K562 (cell line): ENCODE results near the gene ZKSCAN5. TPM values are rescaled to one million over a fixed set of nuclear protein-coding genes. Genes with fewer than 3 reads are reported as not detected.

ENCODE experiments used
- BRD9 ChIP-seq: fragments of 450-650 bp; IDR thresholded peaks from 2 replicates; pipeline ENCODE4 v1.6.1; 2018; ENCODE audit warnings: low read depth; ENCODE audit not compliant: partially characterized antibody
- BRF1 ChIP-seq: IDR thresholded peaks from 3 replicates; pipeline ENCODE4 v1.6.1; 2011; ENCODE audit warnings: borderline replicate concordance, mild to moderate bottlenecking; ENCODE audit not compliant: insufficient read length; ENCODE audit errors: extremely low read depth
- CBX8 ChIP-seq: fragments of 200-600 bp; sonication (generic); IDR thresholded peaks from 2 replicates; pipeline ENCODE4 v1.6.1; 2012; ENCODE audit warnings: borderline replicate concordance, mixed run types, low read depth, mild to moderate bottlenecking, moderate library complexity, mixed read lengths, low read length, control low read depth, inconsistent platforms; ENCODE audit not compliant: poor library complexity, severe bottlenecking; ENCODE audit errors: extremely low read depth
- CEBPB ChIP-seq: fragments of 450-650 bp; IDR thresholded peaks from 2 replicates; pipeline ENCODE4 v1.6.1; 2016; ENCODE audit warnings: missing genetic modification characterization, missing compliant biosample characterization
- DPF2 ChIP-seq: fragments of 450-650 bp; IDR thresholded peaks from 2 replicates; pipeline ENCODE4 v1.6.1; 2016
- ELF1 ChIP-seq: fragments of 200-800 bp; sonication (Bioruptor generic); IDR thresholded peaks from 2 replicates; pipeline ENCODE4 v1.6.1; 2016; ENCODE audit warnings: missing genetic modification characterization, missing compliant biosample characterization
- FOS ChIP-seq: IDR thresholded peaks from 3 replicates; pipeline ENCODE4 v1.6.1; 2011; ENCODE audit not compliant: insufficient read length; ENCODE audit errors: extremely low read depth
- HDAC1 ChIP-seq, 2 experiments: fragments of 450-650 bp; IDR thresholded peaks; 2 replicates each; pipeline ENCODE4 v1.6.1; 2016 to 2017; ENCODE audit warnings: inconsistent platforms in 1 of 2, mild to moderate bottlenecking in 1 of 2, moderate library complexity in 1 of 2
- KDM2B ChIP-seq: fragments of 250-450 bp; sonication (Bioruptor Pico); IDR thresholded peaks from 2 replicates; pipeline ENCODE4 v1.8.0; 2021; ENCODE audit warnings: mild to moderate bottlenecking, moderate library complexity
- KLF13 ChIP-seq: fragments of 450-650 bp; IDR thresholded peaks from 2 replicates; pipeline ENCODE4 v1.6.1; 2016; ENCODE audit warnings: missing genetic modification characterization, low read depth, mild to moderate bottlenecking, missing compliant biosample characterization, moderate library complexity, borderline replicate concordance
- MCM2 ChIP-seq: fragments of 450-650 bp; IDR thresholded peaks from 2 replicates; pipeline ENCODE4 v1.6.1; 2017; ENCODE audit warnings: low read depth, mild to moderate bottlenecking
- MYNN ChIP-seq, 2 experiments: sonication (generic); formaldehyde crosslinking in 1 of 2; IDR thresholded peaks; 2 replicates each; pipeline versions ENCODE4 v1.5.0 to v1.6.1; 2016 to 2020; ENCODE audit warnings: antibody characterized with exemption in 1 of 2, missing genetic modification reagents in 1 of 2
- NCOA4 ChIP-seq: fragments of 450-650 bp; IDR thresholded peaks from 2 replicates; pipeline ENCODE4 v1.6.1; 2018; ENCODE audit warnings: mild to moderate bottlenecking; ENCODE audit not compliant: partially characterized antibody
- NCOR1 ChIP-seq: fragments of 450-650 bp; IDR thresholded peaks from 2 replicates; pipeline ENCODE4 v1.6.1; 2016; ENCODE audit warnings: mild to moderate bottlenecking, moderate library complexity
- NFIX ChIP-seq: fragments of 250-450 bp; sonication (Bioruptor Pico); IDR thresholded peaks from 2 replicates; pipeline ENCODE4 v1.4.0; 2020; ENCODE audit warnings: low read depth, mild to moderate bottlenecking, moderate library complexity
- POLR3G ChIP-seq: IDR thresholded peaks from 2 replicates; pipeline ENCODE4 v1.6.1; 2011; ENCODE audit not compliant: insufficient read length, insufficient replicate concordance; ENCODE audit errors: extremely low read depth
- STAT5B ChIP-seq: fragments of 250-450 bp; sonication (Bioruptor Pico); IDR thresholded peaks from 2 replicates; pipeline ENCODE4 v1.8.0; 2021; ENCODE audit warnings: mild to moderate bottlenecking, inconsistent platforms
- ZFP30 ChIP-seq: fragments of 250-450 bp; sonication (Bioruptor Pico); IDR thresholded peaks from 2 replicates; pipeline ENCODE4 v1.8.0; 2022; ENCODE audit warnings: moderate library complexity, mild to moderate bottlenecking, inconsistent platforms, borderline replicate concordance
- ZNF232 ChIP-seq: sonication (generic); formaldehyde crosslinking; IDR thresholded peaks from 2 replicates; pipeline ENCODE4 v1.8.0; 2022; ENCODE audit warnings: mild to moderate bottlenecking, missing genetic modification reagents
- ZNF57 ChIP-seq: fragments of 450-650 bp; formaldehyde crosslinking; IDR thresholded peaks from 2 replicates; pipeline ENCODE4 v1.4.0; 2020; ENCODE audit warnings: mild to moderate bottlenecking, moderate library complexity
- polyA plus RNA-seq, 8 experiments: library from polyadenylated mRNA; depleted of rRNA in 4 of 8; stranded (reverse) in 5 of 8; unstranded in 3 of 8; fragments of >200 nt; fragmentation: Nextera tagmentation in 2 of 8; fragmentation: Illumina TruSeq in 1 of 8; extraction: Ambion mirVana in 2 of 8; extraction: Trizol in 1 of 8; gene quantifications; 2 replicates each; pipeline versions ENCODE4 v1.2.1 to v1.2.3, GENCODE V29; 2011 to 2014; ENCODE audit warnings: inconsistent platforms in 1 of 8, missing spikeins in 1 of 8
- total RNA-seq, 7 experiments: library from RNA; depleted of rRNA in 6 of 7; stranded (reverse); fragments of >200 nt in 6 of 7; fragmentation: Illumina TruSeq in 2 of 7; extraction: Trizol in 2 of 7; gene quantifications; 2 replicates each; pipeline versions ENCODE4 v1.2.1 to v1.2.3, GENCODE V29; 2011 to 2021; ENCODE audit warnings: low replicate concordance in 1 of 7
- TF ChIP-seq, protein P1 (sequence below), 2 experiments: fragments of 450-650 bp; IDR thresholded peaks; 2 replicates each; pipeline ENCODE4 v1.6.1; 2016; ENCODE audit warnings: mild to moderate bottlenecking in 2 of 2, borderline replicate concordance in 1 of 2, low read depth in 1 of 2, moderate library complexity in 1 of 2

The ZKSCAN5 gene
- total and polyA plus RNA-seq, 9 of the 15 experiments (the other 6 are each of a cell fraction or from before 2014, with no cell fraction given) = 4.2 to 19.0 (median 15.0) TPM

DNA sequence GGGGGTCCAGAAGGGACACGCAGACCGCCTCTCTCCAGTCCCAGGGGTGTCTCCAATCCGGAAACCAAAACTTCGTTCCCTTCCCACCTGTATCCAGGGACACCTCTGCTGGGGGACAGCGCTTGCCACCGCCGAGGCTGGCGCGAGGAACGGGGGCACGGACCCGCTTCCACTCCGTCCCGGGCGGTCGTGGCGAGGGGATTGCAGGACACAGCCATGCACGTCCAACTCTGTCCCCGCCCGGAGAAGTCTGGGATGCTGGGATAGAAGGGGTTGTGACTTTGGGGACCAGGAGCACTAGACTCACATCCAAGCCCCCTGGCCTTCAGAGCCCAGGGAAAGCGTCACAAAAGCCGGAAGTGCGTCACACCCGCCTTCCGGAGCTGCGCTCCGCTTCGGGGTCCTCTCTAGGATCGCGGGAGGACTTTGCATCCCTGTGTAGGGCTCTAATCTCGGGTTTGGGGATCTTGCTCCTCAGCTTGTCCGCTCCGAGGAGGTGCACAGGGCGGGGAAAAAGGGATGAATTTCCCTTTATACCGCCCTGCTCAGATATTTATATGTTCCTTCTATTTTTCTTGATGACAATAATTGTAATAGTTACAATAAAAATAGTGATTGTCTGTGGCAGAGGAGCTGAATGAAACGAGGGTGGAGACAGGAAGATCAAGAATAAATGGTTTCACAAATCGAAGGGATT is 47.5 kb downstream of the ZKSCAN5 start, which contains the start of gene FAM200A (continued):
- TF ChIP-seq ZFP30 (CRISPR knock-in tag) (no peak), STAT5B (no peak), MCM2 (no peak), ELF1 (tag) (peak; percentile 90), CBX8 (no peak), HDAC1 (IDR thresholded peaks at IDR 0.05) (peak in 1 of 2 experiments; percentile 66; a peak in 2 of 4 replicates), CEBPB (tag) (no peak), KDM2B (0 out of 2 replicates have a peak, but pooled peaks have one; percentile 81), BRF1 (no peak), MYNN (IDR thresholded peaks at IDR 0.05) (no peak; the same call in 1 of the 2 replicates), MYNN (CRISPR knock-in tag; IDR thresholded peaks at IDR 0.05) (no peak), NFIX (CRISPR knock-in tag) (no peak), ZNF232 (CRISPR knock-in tag) (peak; percentile 72; the same call in 1 of the 2 replicates), DPF2 (0 out of 2 replicates have a peak, but pooled peaks have one; percentile 23), NCOR1 (peak; percentile 37; the same call in 1 of the 2 replicates), ZNF57 (CRISPR knock-in tag) (no peak), POLR3G (no peak), BRD9 (no peak), NCOA4 (no peak), KLF13 (tag) (no peak), FOS (no peak)
- TF ChIP-seq, protein P1, sequence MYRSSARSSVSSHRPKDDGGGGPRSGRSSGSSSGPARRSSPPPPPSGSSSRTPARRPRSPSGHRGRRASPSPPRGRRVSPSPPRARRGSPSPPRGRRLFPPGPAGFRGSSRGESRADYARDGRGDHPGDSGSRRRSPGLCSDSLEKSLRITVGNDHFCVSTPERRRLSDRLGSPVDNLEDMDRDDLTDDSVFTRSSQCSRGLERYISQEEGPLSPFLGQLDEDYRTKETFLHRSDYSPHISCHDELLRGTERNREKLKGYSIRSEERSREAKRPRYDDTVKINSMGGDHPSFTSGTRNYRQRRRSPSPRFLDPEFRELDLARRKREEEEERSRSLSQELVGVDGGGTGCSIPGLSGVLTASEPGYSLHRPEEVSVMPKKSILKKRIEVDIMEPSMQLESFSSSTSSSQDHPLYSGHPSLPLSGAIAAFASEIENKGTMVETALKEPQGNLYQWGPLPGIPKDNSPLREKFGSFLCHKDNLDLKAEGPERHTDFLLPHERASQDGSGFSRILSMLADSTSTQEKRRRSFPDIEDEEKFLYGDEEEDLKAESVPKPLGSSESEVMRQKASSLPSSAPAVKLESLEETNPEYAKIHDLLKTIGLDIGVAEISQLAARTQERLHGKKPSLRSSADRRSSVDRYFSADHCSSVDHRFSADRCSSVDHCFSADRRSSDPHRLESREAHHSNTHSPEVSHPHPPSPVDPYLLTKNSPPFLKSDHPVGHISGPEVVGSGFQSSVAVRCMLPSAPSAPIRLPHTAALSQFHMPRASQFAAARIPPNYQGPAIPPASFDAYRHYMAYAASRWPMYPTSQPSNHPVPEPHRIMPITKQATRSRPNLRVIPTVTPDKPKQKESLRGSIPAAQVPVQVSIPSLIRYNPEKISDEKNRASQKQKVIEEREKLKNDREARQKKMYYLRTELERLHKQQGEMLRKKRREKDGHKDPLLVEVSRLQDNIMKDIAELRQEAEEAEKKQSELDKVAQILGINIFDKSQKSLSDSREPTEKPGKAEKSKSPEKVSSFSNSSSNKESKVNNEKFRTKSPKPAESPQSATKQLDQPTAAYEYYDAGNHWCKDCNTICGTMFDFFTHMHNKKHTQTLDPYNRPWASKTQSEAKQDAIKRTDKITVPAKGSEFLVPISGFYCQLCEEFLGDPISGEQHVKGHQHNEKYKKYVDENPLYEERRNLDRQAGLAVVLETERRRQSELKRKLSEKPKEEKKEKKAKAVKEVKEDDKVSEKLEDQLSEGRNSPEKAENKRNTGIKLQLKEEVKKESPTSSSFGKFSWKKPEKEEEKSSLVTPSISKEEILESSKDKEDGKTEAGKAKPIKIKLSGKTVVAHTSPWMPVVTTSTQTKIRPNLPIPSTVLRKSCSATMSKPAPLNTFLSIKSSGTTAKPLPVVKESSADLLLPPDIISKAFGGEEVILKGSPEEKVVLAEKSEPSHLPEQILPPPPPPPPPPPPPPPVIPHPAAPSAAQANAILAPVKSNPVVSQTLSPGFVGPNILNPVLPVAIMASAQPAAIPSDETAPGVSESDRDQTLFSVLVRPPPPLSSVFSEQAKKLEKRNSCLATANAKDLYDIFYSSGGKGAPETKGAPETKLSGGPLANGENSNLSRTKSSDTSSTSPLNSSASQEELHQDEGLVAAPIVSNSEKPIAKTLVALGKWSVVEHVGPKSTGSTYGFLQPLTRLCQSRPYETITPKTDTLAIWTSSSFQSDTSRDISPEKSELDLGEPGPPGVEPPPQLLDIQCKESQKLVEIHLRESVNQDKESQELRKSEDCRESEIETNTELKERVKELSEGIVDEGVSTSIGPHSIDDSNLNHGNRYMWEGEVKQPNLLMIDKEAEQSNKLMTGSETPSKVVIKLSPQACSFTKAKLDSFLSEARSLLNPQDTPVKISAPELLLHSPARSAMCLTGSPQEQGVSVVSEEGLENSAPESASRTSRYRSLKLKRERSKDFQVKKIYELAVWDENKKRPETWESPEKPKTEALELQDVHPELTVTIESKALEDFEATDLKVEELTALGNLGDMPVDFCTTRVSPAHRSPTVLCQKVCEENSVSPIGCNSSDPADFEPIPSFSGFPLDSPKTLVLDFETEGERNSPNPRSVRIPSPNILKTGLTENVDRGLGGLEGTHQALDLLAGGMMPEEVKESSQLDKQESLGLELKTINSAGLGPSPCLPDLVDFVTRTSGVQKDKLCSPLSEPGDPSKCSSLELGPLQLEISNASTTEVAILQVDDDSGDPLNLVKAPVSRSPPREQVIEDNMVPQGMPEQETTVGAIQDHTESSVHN (IDR thresholded peaks at IDR 0.05; ENCODE audit: borderline replicate concordance in 1 of 2, low read depth in 1 of 2) = no peak
